Keratinocyte (primary cell): ENCODE data around the gene MAML1.

ENCODE experiments used
- CTCF ChIP-seq, 3 experiments: IDR thresholded peaks in 1 of 3; conservative IDR thresholded peaks in 1 of 3; optimal IDR thresholded peaks in 1 of 3; 2 replicates in 2 of 3; 3 replicates in 1 of 3; pipeline versions ENCODE3 to v1.5.1; 2011; ENCODE audit warnings: low read length in 3 of 3, mild to moderate bottlenecking in 3 of 3, moderate library complexity in 2 of 3, control low read depth in 1 of 3, inconsistent platforms in 1 of 3; ENCODE audit not compliant: insufficient read depth in 2 of 3; ENCODE audit errors: extremely low read depth in 1 of 3
- EZH2 ChIP-seq: IDR thresholded peaks from one replicate; pipeline ENCODE4 v1.6.1; 2012; ENCODE audit warnings: inconsistent platforms, mild to moderate bottlenecking, low read length, moderate library complexity

DNA sequence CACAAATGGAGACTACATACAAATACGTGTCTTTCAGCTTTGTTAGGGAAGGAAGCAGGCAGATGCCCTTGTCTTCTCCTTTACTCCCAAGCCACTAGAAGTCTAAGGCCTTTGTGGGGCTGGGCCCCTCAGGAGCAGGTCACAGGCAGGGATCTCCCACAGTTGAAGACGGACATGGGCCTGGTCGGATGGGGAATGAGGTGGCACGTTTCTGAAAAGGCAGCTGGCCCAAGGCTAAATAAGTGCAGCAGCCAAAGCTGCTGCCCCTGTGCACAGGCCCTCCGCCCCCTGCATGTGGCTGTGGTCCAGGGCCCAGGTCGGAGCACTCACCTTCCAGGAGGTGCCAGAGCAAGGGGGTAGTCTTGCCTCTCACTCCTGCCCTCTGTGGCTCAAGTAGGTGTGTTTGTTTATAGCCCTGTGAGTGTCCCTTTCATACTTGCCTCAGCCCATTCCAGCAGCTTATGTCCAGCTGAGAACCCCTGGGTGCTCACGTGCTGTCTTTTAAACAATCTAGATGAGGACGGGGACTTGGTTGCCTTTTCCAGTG lies 89.9 kb downstream of the MAML1 start:
- TF ChIP-seq EZH2 (no peak), CTCF (optimal IDR thresholded peaks at IDR 0.05 in 1 of 3, IDR thresholded peaks at IDR 0.05 in 1 of 3, conservative IDR thresholded peaks at IDR 0.05 in 1 of 3; ENCODE audit: extremely low read depth in 1 of 3, insufficient read depth in 2 of 3, low read length in 3 of 3) (no peak)
